Measurements from ENCODE around the gene THSD4.
"Not testable (repeated sequence)": the region's sequence is repeated elsewhere in the genome, so short reads cannot be mapped to it uniquely, and the experiment has no call there.

Gene THSD4

DNA sequence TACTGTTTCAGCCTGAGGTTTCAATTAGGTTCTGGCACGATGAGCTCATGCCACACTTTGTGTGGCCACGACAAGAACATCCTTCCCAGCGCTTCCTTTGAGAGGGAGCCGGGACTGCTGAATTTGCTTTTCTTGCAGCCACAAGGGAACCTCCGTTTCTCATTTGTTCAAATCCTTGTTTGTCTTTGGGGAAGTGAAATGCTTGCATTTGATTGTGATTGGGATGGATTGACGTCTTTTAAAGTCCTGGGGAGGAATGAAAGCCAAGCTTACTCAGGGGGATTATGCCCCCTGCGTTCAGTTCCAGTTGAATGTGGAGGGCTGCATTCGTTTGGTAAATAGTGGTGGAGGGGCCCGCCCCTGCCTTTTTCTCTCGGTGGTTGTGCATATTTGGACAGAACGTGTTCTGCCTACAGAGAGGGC, 277.6 kb downstream of the THSD4 start:
- no peak for DNase-seq

- peak; percentile 6 for DNase-seq
Observed at GRCh38 chr15:71393383-71393782, 278.1 kb downstream of the THSD4 start.

DNA sequence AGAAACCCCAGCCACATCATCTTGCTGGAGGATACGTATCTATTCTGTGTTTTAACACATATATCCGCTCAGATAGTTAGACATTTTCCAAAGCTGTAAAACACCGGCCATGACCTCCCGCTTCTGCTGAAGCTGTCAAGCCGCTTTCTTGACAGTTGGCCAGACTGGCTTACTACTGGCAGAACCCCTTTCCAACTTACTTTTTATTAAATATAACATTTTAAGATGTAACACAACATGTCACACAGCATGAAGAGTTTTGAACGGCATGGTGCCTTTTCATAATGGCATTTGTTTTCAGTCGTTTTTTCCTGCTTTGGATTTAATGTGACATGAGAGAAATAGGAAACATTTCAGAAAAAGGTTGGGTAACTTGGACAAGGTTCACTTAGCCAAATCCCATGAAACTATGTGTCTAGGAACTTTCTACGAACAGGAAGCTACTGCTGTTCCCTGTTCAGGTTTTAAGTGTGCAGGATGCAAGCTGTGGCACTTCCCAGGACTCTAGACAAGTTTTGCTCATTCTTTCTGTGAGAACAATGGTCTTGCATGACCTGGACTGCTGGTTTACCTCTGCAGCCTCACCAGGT, 281.4 kb downstream of the THSD4 start:
- DNase-seq = no peak

- no peak for DNase-seq
Observed at GRCh38 chr15:71397377-71397776, 282.1 kb downstream of the THSD4 start.

DNA sequence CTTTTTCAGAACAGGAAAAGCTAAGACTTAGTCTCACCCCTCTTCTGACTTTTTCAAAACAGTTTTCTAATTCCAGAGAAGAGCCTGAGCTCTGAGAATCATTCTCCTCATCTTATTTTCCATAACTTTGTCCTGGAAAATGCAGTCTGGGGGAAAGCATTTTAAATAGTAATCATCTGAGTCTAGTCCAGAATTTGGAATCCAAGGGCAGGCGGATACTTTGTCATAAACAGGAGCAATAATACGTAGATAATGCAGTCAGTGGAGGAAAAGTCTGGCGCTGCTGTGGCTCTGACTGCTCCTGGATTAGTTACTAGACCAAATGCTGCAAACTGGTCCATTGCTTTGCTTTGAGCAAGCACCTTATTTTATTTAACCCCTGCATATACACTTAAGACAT, 285.0 kb downstream of the THSD4 start:
- DNase-seq = no peak

- not testable (repeated sequence) for DNase-seq
Observed at GRCh38 chr15:71401728-71402127, 286.5 kb downstream of the THSD4 start.

DNA sequence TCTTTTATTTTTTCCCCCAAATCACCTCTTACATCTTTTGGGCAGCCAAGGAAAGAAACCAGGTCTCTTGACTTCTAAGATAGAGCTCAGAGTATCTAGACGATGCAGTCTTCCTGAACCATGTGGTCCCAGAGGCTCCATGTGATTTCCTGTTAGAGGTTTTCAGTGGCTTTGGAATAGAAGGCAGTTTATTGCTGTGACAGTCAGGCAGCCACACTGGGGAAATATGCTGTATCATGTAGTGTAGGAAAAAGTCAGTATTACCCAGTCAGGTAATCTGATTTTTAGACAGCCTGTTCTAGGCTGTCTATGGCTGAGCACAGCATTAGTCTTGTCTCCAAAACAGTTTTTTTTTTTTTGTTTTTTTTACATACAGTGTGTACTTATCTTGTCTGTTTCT, 294.3 kb downstream of the THSD4 start:
- DNase-seq = no peak

GRCh38 chr15:71410347-71410746, 295.1 kb downstream of the THSD4 start:
- DNase-seq = no peak

DNA sequence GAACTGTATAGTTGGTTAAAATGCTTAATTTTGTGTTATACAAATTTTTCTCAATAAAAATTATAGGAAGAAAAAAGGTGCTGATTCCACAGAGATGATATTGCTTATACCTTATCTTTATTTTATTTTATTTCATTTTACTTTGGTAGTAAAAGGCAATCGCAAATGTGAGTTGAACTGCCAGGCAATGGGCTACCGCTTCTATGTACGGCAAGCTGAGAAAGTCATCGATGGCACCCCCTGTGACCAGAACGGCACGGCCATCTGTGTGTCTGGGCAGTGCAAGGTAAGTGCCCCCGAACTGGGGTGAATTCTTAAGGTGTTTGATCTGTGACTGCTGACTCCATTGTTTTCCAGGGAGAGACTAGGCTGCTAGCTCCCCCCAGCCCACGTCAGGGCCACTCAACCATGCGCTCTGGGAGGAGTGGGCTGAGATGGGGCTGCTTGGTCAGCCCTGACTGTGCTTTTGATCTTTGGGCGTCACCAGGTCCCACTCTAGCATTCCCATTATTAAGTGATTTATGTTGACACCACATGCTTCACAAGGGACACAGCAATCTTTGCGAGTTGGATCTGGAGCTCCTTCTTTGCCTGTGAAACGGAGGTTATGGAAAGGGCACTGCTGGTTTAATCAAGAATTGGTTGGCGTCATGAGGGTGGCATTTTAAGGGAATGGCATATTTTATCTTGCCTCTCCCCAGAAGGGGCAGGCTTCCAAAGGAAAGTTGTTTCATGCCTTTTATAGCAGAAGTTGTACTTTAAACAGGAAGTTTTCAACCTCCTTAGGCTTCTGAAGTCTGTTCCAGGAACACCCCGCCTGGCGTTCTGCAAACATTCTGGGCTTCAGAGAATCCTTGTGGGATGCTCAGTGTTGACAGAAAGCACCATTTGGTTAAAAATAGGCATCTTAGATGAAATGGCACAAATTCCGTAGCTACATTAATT, 296.5 kb downstream of the THSD4 start:
- no peak for DNase-seq

- DNase-seq = no peak
Observed at GRCh38 chr15:71413419-71413818, 298.1 kb downstream of the THSD4 start.

DNA sequence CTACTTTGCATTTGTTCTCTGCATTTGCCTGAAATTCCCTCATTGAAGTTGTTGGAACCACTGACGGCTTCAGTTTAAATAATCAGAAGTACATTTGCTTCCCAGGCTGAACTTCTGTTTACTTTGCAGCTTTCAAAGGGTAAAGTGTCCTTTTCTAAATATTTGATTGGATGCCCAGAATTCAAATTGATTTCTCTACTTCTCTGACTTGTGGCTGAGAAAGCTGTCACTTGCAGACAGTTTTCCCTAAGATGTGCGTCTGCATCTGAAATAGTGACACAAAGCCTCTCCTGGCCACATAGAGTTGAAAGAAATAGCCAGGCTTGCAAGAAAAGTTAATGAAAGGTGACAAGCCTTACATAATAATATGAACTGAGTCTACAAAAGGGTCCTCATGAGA, 299.6 kb downstream of the THSD4 start:
- DNase-seq = no peak

DNA sequence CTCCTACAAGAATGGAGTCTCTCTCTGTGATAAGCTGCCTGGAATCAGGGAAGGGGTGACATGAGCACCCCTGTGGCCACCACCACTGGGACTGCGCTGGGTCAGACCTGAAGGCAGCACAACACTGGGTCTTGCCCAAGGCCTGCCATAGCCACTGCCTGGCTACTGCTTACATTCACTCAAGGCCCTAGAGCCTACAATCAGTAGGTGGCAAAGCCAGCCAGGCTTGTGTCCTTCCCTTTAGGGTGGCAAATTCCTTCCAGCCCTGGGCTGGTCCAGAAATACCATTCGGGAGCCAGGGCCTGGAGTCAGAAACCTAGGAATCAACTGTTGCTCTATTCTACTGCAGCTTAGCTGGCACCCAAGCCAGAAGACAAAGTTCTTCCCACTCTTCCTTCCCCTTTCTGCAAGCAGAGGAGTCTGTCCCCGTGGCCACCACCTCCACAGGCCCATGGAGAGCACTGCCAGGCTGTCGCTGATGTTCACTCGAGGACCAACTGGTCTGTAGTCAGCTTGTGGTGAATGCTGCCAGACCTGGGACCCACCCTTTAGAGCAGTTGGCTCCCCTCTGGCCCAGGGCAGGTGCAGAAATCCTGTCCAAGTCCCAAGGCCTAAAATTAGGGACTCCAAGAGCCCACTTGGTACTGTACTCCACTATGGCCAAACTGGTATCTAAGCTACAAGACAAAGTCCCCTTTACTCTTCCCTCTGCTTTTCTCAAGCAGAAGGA, 307.4 kb downstream of the THSD4 start:
- no peak for DNase-seq

- no peak for DNase-seq
Observed at GRCh38 chr15:71424765-71425164, 309.5 kb downstream of the THSD4 start.

DNA sequence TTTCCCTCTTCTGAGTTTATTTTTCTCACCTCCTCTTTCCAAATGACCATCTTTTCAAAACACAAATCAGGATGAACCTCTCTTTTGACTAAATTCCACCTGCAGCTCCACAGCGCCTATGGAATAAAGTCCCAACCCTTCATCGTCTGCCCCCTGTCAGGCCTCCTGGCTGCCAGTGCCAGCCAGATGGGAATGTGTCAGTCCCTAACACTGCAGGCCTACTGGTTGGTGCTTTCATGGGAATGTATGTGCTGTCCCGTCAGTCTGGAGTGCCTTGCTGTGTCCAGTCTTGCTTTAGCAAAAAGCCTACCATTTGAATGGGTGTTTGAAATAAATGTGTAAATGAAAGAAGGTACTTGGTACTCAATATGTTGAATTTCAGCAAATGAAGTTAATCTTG, 310.1 kb downstream of the THSD4 start:
- no peak for DNase-seq

DNA sequence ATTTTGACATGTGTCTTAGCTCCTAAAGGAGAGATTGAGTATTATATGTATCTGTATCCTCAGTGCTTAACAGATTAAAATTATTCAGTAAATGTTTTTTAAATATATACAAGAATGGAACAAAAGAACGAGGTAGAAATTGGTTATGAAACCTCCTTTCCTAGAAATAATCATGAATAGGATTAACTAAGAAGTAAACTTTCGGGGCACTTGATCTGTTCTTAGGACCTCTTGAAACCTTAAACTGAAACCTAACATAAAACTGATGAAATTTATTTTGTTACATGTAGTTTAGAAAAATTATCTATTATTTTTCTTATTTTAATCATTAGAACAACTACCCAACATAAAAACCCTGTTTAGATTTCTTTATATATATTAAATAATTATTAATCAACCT, 311.5 kb downstream of the THSD4 start:
- no peak for DNase-seq

GRCh38 chr15:71430782-71431181, 315.5 kb downstream of the THSD4 start:
- DNase-seq = no peak

DNA sequence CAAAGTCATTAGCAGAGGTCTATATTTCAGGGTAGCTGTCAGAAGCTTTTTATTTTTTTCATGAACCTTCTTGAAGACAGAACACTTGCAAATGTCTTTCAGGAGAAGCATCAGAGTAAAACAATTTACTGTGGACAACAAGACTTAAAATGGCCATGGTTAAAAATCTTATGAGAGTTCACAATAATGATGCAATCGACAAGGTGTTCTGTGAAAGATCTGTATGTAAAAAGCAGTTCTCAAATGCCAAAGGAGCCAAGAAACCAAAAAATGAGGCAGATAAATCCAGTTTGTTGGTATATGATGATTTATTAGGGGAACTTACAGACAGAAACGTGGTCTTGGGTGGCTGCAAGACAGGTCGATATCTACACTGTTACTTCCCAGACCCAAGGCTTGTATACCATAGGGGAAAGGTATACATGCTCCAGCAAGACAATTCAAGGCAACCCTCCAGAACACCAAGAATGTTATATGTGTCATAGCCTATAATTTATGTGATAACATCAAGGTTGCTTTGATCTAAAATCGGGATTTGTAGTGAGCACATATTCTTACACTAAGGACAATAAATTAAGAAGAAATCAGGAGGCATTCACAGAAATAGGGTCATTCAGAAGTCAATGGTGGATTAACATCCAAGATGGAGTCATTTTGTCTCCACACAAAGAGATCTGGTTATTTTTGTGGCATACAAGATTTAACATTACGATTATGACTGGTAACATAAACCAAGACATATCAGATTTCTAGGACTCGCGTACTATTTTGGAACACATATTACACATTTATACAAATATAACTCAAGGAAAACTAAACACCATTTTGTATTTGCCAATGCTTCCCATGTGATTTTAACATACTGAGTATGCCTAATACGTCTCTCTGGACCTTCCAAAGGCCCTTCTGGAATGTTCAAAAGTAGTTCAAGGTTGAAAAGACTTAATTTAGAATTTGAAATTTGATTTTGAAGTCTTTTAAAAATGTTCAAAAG, 316.4 kb downstream of the THSD4 start:
- no peak for DNase-seq

GRCh38 chr15:71433402-71433801, 318.1 kb downstream of the THSD4 start:
- no peak for DNase-seq

DNA sequence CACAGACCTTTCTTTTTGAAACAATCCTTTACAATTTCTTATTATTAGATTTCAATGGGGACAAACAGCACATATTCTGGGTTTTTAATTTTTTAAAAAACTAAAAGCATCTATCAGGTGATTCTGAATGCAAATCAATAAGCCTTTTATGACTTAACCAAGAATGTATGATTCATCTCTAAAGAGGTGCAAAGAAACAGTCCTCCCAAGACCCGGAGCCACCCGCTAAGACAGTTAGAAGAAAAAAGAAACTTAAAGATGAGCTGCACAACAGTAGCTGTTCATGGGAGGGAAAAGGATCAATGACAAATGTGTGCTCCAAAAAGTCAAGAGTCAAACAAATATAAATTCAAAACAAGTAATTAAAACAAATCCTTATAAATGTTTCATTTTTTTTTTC, 319.5 kb downstream of the THSD4 start:
- no peak for DNase-seq

- DNase-seq = no peak
Observed at GRCh38 chr15:71435552-71435951, 320.3 kb downstream of the THSD4 start.

DNA sequence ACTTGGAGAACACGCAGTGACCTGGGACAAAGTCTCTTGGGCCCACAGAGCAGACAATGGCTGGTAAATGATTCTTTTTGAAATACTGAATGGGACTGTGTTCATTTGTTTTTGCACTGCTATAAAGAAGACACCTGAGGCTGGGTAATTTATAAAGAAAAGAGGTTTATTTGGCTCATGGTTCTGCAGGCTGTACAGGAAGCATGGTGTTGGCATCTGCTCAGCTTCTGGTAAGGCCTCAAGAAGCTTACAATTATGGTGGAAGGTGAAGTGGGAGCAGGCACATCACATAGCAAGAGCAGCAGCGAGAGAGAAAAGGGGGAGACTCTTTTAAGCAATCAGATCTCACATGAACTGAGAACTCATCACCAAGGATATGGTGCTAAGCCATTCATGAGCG, 321.6 kb downstream of the THSD4 start:
- no peak for DNase-seq

GRCh38 chr15:71437404-71437803, 322.1 kb downstream of the THSD4 start:
- DNase-seq = no peak

GRCh38 chr15:71437919-71438318, 322.6 kb downstream of the THSD4 start:
- DNase-seq = no peak
